Activated CD4-positive, CD25-positive, alpha-beta regulatory T cell treated with anti-CD3 and anti-CD28 coated beads, Interleukin-2, amount 50 U/mL, for 72 hours (primary cell): ENCODE data around the gene CELF5.

Source experiments
- DNase-seq: peaks from one replicate; pipeline ENCODE4 v3.0.0; 2021

Gene CELF5

DNA sequence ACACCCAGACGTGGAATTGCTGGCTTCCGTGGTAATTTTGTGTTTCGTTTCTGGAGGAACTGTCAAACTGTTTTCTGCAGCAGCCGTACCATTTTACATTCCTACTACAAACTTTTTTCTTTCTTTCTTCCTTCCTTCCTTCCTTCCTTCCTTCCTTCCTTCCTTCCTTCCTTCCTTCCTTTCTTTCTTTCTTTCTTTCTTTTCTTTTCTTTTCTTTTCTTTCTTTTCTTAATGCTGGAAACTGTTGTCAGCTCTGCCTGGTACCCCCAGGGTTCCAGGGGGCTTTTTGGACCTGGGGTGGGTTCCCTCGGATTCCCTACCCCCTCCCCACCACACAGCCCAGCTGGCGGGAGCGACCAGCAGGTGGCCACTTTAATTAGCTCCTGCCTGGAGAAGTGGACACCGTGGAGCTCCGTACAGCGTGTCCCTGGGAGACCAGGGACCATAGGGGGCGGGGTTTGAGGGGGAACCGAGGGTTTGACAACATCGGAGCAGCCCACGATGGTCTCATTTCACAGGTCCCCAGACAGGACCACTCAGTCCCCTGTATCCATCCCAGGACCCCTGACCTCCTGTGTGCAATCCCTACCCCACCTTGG is 24.4 kb downstream of the CELF5 start:
- no peak for DNase-seq

DNA sequence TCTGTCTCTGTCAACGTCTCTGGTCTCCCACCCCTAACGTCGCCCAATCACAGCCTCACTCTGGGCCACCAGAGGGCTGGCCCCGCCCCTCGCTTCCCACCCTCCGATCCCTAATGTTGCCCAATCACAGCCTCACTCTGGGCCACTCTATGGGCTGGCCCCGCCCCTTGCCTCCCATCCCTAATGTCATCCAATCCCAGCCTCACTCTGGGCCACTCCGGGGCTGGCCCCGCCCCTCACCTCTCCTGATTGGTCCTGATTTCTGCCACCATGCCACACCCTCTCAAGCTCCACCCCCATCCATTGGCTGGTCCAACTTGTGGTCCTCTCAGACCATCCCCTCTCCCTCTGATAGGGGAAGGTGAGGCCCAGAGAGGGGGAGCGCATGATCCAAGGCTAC is 24.9 kb downstream of the CELF5 start:
- DNase-seq, result peak; percentile 38

GRCh38 chr19:3250675-3251074 is 26.2 kb downstream of the CELF5 start:
- peak; percentile 57 for DNase-seq

DNA sequence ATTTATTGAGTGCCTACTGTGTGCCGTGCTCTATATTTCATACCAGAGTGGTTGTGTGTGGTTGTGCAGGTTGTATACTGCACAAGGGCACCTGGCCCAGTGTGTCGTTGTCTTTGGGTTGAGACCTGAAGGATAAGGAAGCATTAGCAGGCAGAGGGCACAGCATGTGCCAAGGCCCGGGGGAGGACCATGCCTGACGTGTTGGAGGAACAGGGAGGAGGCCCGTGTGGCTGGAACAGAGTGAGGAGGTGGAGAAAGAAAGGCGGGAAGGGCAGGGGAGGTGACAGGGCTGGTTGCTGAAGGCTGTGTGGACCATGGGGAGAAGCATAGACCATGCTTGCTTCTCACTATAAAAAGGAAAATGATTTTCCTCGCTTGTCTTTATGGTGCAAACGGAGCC is 26.8 kb downstream of the CELF5 start:
- DNase-seq, result no peak

GRCh38 chr19:3252650-3253049 is 28.2 kb downstream of the CELF5 start:
- no peak for DNase-seq

GRCh38 chr19:3253270-3253669 is 28.8 kb downstream of the CELF5 start:
- no peak for DNase-seq

GRCh38 chr19:3254520-3254919 is 30.1 kb downstream of the CELF5 start:
- DNase-seq, result no peak

GRCh38 chr19:3257071-3257470 is 32.6 kb downstream of the CELF5 start:
- DNase-seq, result no peak

GRCh38 chr19:3262362-3262761 is 37.9 kb downstream of the CELF5 start:
- no peak for DNase-seq

- no peak for DNase-seq
These were observed 39.4 kb downstream of the CELF5 start for GRCh38 chr19:3263866-3264265.

- no peak for DNase-seq
These were observed 41.0 kb downstream of the CELF5 start for GRCh38 chr19:3265432-3265831.

GRCh38 chr19:3266092-3266693 is 41.7 kb downstream of the CELF5 start:
- no peak for DNase-seq

DNA sequence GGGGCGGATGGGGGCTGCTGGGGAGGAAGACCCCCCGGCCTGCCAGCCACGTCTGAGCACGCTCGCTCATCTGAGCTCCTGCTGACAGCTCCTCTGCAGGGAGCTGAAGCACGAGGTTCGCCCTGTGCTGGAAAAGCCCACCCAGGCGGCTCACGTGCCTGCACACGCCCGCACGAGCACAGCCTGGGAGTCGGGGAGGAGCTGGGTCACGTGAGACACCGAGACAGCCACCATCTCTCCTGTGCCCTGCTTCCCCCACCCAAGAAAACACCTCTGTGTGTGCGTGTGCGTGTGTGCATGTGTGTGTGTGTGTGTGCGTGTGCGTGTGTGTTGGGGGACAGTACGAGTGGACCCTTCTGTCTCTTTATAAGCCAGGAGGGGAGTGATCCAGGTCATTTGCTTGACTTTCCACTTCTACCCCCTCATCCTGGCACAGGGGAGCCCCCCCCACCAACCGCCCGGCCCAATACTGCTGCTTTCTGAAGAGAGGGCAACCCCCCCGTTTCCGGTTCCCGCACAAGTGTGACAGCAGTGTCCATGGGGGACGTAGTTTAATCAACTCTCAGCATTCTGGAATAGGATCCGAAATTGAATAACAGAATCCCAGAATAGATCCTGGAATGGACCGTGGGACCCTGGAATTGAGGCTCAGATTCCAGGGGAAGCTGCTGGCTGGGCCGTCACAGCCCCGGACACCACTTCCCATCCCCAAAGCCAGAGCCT is 42.5 kb downstream of the CELF5 start:
- no peak for DNase-seq

GRCh38 chr19:3268326-3268725 is 43.9 kb downstream of the CELF5 start:
- DNase-seq, result no peak

- no peak for DNase-seq
These were observed 44.3 kb downstream of the CELF5 start for GRCh38 chr19:3268763-3269162.

GRCh38 chr19:3269916-3270671 is 45.6 kb downstream of the CELF5 start:
- DNase-seq, result no peak

GRCh38 chr19:3270902-3271301 is 46.4 kb downstream of the CELF5 start:
- peak; percentile 39 for DNase-seq

DNA sequence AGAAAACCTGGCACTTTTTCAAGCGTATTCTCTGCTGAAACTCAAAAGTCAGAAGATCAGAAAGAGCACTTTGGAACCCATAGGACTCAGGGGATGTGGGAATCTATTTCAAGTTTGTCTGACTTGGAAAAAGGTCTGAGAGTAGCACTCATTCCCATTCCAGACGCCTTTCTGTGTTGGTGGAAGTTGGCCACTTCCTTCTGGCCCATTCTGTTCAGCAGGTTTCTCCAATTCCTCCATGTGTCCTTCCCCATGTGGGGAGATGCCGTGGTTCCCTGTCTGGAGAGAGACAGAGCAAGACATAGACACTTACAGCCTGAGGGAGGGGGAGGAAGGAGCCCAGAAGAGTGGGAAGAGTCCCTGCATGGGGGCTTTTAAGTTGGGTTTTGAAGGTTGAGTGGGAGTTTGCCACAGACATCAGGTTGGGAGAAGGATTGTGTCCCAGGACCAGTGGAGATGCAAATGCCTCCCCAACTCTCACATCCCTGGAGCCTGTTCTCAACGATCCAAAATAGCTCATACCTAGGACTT is 48.0 kb downstream of the CELF5 start:
- no peak for DNase-seq

GRCh38 chr19:3272952-3273351 is 48.5 kb downstream of the CELF5 start:
- DNase-seq, result no peak

DNA sequence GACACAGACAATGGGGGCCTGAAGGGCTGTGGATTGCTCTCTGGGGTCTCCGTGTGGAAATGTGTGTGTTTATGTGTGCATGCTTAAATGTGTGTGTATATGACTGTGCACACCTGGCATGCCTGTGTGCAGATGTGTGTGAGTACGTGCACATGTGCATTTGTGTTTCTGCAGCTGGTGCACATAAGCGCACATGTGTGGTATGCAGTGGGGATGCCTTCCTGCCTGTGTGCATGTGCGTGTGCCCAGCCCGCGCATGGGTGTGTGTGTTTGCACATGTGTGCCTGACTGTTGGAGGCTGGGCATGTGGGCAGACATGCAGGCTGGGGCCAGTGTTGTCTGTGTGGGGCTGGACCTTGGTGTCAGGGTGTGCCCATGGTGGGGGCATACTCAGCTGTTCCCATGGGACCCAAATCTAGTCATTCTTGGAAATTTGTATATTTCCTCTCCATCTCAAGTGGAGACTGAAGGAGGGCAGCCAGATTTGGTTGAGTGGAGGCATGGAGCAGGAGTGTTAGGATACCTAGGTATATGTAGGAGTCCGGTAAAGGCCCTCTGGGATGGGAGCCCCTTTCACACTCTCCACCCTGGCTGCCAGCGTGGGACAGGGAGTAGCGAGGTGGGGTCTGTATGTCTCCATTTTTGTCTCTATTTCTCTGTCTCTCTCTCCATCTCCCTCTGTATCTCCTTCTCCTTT is 49.9 kb downstream of the CELF5 start:
- DNase-seq, result no peak

- peak; percentile 36 for DNase-seq
These were observed 50.6 kb downstream of the CELF5 start for GRCh38 chr19:3274942-3275582.
